Spleen (tissue), 11 donors: ENCODE measurements around the gene MICAL2. TPM values are rescaled to one million over a fixed set of nuclear protein-coding genes. Genes with fewer than 3 reads are reported as not detected.

Source experiments
- DNase-seq: peaks from one replicate; pipeline ENCODE4 v3.0.0-alpha.2; 2020
- H3K27ac ChIP-seq, 8 donors: fragments of 200-600 bp; sonication (generic) in 7 of 8; 1 replicate in 4 of 8; 2 replicates in 4 of 8; pipeline versions ENCODE4 v1.5.0 to v1.8.0; 2016 to 2021; ENCODE audit warnings: inconsistent platforms in 4 of 8, mild to moderate bottlenecking in 4 of 8, moderate library complexity in 1 of 8
- H3K27me3 ChIP-seq, 7 donors: fragments of 200-600 bp; sonication (generic) in 6 of 7; replicated peaks in 1 of 7; 1 replicate in 4 of 7; 2 replicates in 3 of 7; pipeline versions ENCODE4 v1.5.0 to v1.8.0; 2016 to 2021; ENCODE audit warnings: inconsistent platforms in 3 of 7, mild to moderate bottlenecking in 1 of 7
- H3K36me3 ChIP-seq, 6 donors: fragments of 200-600 bp; sonication (generic) in 5 of 6; 1 replicate in 4 of 6; 2 replicates in 2 of 6; pipeline versions ENCODE4 v1.5.0 to v1.8.0; 2016 to 2021; ENCODE audit warnings: inconsistent platforms in 2 of 6
- H3K4me1 ChIP-seq, 6 donors: fragments of 200-600 bp; sonication (generic) in 5 of 6; 1 replicate in 3 of 6; 2 replicates in 3 of 6; pipeline versions ENCODE4 v1.5.0 to v1.8.0; 2016 to 2021; ENCODE audit warnings: inconsistent platforms in 3 of 6
- H3K4me3 ChIP-seq, 8 donors: fragments of 200-600 bp; sonication (generic) in 7 of 8; 1 replicate in 4 of 8; 2 replicates in 4 of 8; pipeline versions ENCODE4 v1.5.0 to v1.8.0; 2016 to 2021; ENCODE audit warnings: inconsistent platforms in 4 of 8, mild to moderate bottlenecking in 4 of 8, moderate library complexity in 2 of 8
- H3K9me3 ChIP-seq, 8 donors: fragments of 200-600 bp; sonication (generic) in 7 of 8; 1 replicate in 4 of 8; 2 replicates in 4 of 8; pipeline versions ENCODE4 v1.5.0 to v1.8.0; 2016 to 2021; ENCODE audit warnings: inconsistent platforms in 4 of 8
- CTCF ChIP-seq, 11 experiments: fragments of 200-600 bp in 7 of 11; fragments of 450-650 bp in 4 of 11; sonication (generic) in 4 of 11; IDR thresholded peaks in 8 of 11; conservative IDR thresholded peaks in 3 of 11; 1 replicate in 7 of 11; 2 replicates in 4 of 11; pipeline versions ENCODE4 v1.4.0 to v1.8.0; 2016 to 2021; ENCODE audit warnings: antibody characterized with exemption in 11 of 11, inconsistent platforms in 4 of 11, mild to moderate bottlenecking in 1 of 11
- POLR2A ChIP-seq, 3 donors: fragments of 450-650 bp; IDR thresholded peaks; one replicate each; pipeline ENCODE4 v1.5.1; 2017; ENCODE audit warnings: antibody characterized with exemption in 3 of 3, mild to moderate bottlenecking in 1 of 3
- POLR2AphosphoS5 ChIP-seq, 3 donors: sonication (generic); formaldehyde crosslinking; IDR thresholded peaks; one replicate each; pipeline ENCODE4 v1.5.1; 2017; ENCODE audit warnings: antibody characterized with exemption in 3 of 3
- WGBS, 5 donors: extraction: QIAGEN DNeasy Blood & Tissue Kit in 3 of 5; methylation state at CpG; one replicate each; pipeline versions ENCODE4 v1.1.5 to v1.1.7; 2013 to 2018; 5-methylcytosine and 5-hydroxymethylcytosine counted together
- intact Hi-C: fragments of 100-400 bp; cut with DNase I; formaldehyde crosslinking; loops from one replicate; pipeline ENCODE4 v1.15.0; 2023; ENCODE audit warnings: low total_unique reads
- polyA plus RNA-seq, 3 donors: library from polyadenylated mRNA; stranded (reverse); fragments of 200-250 nt; gene quantifications; one replicate each; pipeline ENCODE4 v1.2.1, GENCODE V29; 2013
- total RNA-seq, 7 donors: library from RNA; depleted of rRNA in 3 of 7; stranded (reverse); fragments of >200 nt in 3 of 7; fragmentation: NEBNext Ultra II Directional in 4 of 7; extraction: Animal tissue kit (Norgen Biotek cat#: 25700) in 4 of 7; gene quantifications; one replicate each; pipeline versions ENCODE4 v1.1.0 to v1.2.1, GENCODE V29; 2016 to 2021
- donor health status: healthy with polysubstance abuse.
- donor health status: DM: no; HTN: no; CAD: no; lungs with moderate emphysema.
- donor health status: DM: no; HTN: no; CAD: no.
- donor health status: Bipolar disorder and iron deficiency.
- donor health status: healthy.
- donor health status: DM: no; HTN: no; CAD: no.
- donor health status: DM: yes; HTN: yes; CAD: no.

MICAL2 gene
- total and polyA plus RNA-seq, 10 donors, result 1.9 to 50.8 (median 32.3) TPM

GRCh38 chr11:12164061-12165014, 53.9 kb downstream of the MICAL2 start:
- intact Hi-C loops, result no loop called here
- Histone ChIP-seq H3K4me1 (peaks cover 0 to 23% (median 3%) of the 10 kb centered on the region in 6 donors), H3K9me3 (no peaks in the 10 kb centered on the region), H3K27me3 (no peaks in the 10 kb centered on the region), H3K36me3 (peaks cover 0 to 23% (median 0%) of the 10 kb centered on the region in 6 donors), H3K4me3 (no peak overlapping the region), H3K27ac (no peak overlapping the region)
- WGBS, 5 donors, result 87 to 90% (median 87%) methylated on average over 9 of the region's 9 CpGs
- DNase-seq, result no peak
- TF ChIP-seq POLR2AphosphoS5 (IDR thresholded peaks at IDR 0.05) (no peak), CTCF (IDR thresholded peaks at IDR 0.05 in 8 of 11, conservative IDR thresholded peaks at IDR 0.05 in 3 of 11) (no peak), POLR2A (IDR thresholded peaks at IDR 0.05) (no peak)

DNA sequence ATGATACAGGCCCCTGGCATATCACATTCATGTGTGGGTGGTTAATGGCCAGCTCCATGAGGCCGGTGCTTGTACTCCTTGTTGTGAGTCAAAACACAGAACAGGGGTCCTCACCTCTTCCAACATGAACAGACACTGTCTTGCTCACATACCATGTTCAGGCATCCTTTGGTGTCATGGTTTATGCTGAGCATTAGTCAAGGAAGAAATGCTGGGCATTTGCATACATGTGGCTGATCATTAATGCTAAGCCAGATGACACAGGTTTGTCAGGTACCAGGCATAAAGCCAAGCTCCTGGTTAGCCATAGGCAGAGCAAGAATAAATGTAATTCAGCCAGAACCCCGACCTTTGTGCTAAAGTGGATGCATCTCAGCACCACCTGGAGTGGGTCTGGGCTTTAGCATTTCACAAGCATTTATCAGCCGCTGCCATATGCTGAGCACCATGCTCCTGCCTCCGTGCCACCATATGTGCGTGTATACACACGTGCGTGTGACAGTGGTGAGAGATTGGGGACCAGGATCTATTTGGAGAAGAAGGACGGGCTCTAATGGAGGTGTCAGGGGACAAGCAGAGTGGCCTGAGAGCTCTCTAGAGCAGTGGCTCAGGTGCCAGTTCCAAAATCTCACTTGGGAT, 55.0 kb downstream of the MICAL2 start:
- Histone ChIP-seq H3K36me3 (peaks cover 0 to 23% (median 0%) of the 10 kb centered on the region in 6 donors), H3K27ac (no peak overlapping the region), H3K9me3 (no peaks in the 10 kb centered on the region), H3K4me1 (peaks cover 0 to 15% (median 4%) of the 10 kb centered on the region in 6 donors), H3K4me3 (no peak overlapping the region), H3K27me3 (no peaks in the 10 kb centered on the region)
- intact Hi-C loops, result no loop called here
- 65 to 94% (median 89%) methylated on average over 8 of the region's 8 CpGs for WGBS, 5 donors
- no peak for TF ChIP-seq POLR2AphosphoS5 (IDR thresholded peaks at IDR 0.05)
- no peak for TF ChIP-seq POLR2A (IDR thresholded peaks at IDR 0.05)
- TF ChIP-seq CTCF (IDR thresholded peaks at IDR 0.05 in 8 of 11, conservative IDR thresholded peaks at IDR 0.05 in 3 of 11), result no peak
- no peak for DNase-seq

- 90 to 98% (median 96%) methylated on average over 5 of the region's 5 CpGs for WGBS, 5 donors
- no peak for TF ChIP-seq CTCF (IDR thresholded peaks at IDR 0.05 in 8 of 11, conservative IDR thresholded peaks at IDR 0.05 in 3 of 11)
- intact Hi-C loops, result no loop called here
- Histone ChIP-seq H3K4me3 (no peak overlapping the region), H3K9me3 (no peaks in the 10 kb centered on the region), H3K36me3 (peaks cover 0 to 23% (median 0%) of the 10 kb centered on the region in 6 donors), H3K4me1 (peaks cover 0 to 18% (median 4%) of the 10 kb centered on the region in 6 donors), H3K27ac (no peak overlapping the region), H3K27me3 (no peaks in the 10 kb centered on the region)
- DNase-seq, result no peak
Observed at GRCh38 chr11:12166299-12167060, 56.1 kb downstream of the MICAL2 start.
